PC-3 (cell line): ENCODE results near the gene DOCK10. TPM values are rescaled to one million over a fixed set of nuclear protein-coding genes. Genes with fewer than 3 reads are reported as not detected.

Source experiments
- ATAC-seq: fragments of 200-7000 bp; cut with Tn5 transposase; 2 replicates; pipeline ENCODE4 v1.9.1; 2020; ENCODE audit warnings: mild to moderate bottlenecking, moderate library complexity
- BruUV-seq: library from RNA; stranded (reverse); fragments of 400-500 nt; replicated peaks from 2 replicates; lab custom pipeline; 2021; lab: Mats Ljungman, UMichigan
- CTCF ChIA-PET: fragments of 300-600 bp; sonication (Branson Sonifier 250); formaldehyde crosslinking; loops from one replicate; lab custom pipeline; 2022; ENCODE audit warnings: antibody characterized with exemption; lab: Charles Lee
- POLR2A ChIA-PET: fragments of 300-600 bp; sonication (Branson Sonifier 250); formaldehyde crosslinking; loops from one replicate; lab custom pipeline; 2022; ENCODE audit warnings: antibody characterized with exemption; ENCODE audit not compliant: unreplicated experiment; lab: Charles Lee
- DNase-seq: peaks from one replicate; pipeline ENCODE4 v3.0.0-alpha.2; 2015
- H2AFZ ChIP-seq: fragments of 300-600 bp; sonication (generic); 2 replicates; pipeline ENCODE4 v1.6.0; 2016; ENCODE audit warnings: antibody characterized with exemption, low read length
- H3F3A ChIP-seq: fragments of 300-600 bp; sonication (generic); one replicate; pipeline ENCODE4 v1.6.0; 2017; ENCODE audit warnings: antibody characterized with exemption, low read length, control low read depth, mild to moderate bottlenecking; ENCODE audit not compliant: unreplicated experiment
- H3K27ac ChIP-seq: fragments of 300-600 bp; sonication (generic); 2 replicates; pipeline ENCODE4 v1.5.1; 2016; ENCODE audit warnings: mild to moderate bottlenecking, low read length
- H3K27me3 ChIP-seq: fragments of 300-600 bp; sonication (generic); 2 replicates; pipeline ENCODE4 v1.6.1; 2016; ENCODE audit warnings: low read length, mixed read lengths
- H3K36me3 ChIP-seq: fragments of 300-600 bp; sonication (generic); 2 replicates; pipeline ENCODE4 v1.6.1; 2016; ENCODE audit warnings: low read depth, mixed run types, low read length, mixed read lengths
- H3K4me1 ChIP-seq: fragments of 300-600 bp; sonication (generic); 2 replicates; pipeline ENCODE4 v1.5.1; 2016; ENCODE audit warnings: low read length; ENCODE audit not compliant: insufficient read depth
- H3K4me2 ChIP-seq: fragments of 300-600 bp; sonication (generic); 2 replicates; pipeline ENCODE4 v1.6.0; 2016; ENCODE audit warnings: low read length
- H3K4me3 ChIP-seq: fragments of 300-600 bp; sonication (generic); 2 replicates; pipeline ENCODE4 v1.5.1; 2016; ENCODE audit warnings: mild to moderate bottlenecking, low read length, mixed read lengths
- H3K79me2 ChIP-seq: fragments of 300-600 bp; sonication (generic); 2 replicates; pipeline ENCODE4 v1.6.1; 2017; ENCODE audit warnings: low read length, mixed read lengths
- H3K9ac ChIP-seq: fragments of 300-600 bp; sonication (generic); 2 replicates; pipeline ENCODE4 v1.6.0; 2016; ENCODE audit warnings: mild to moderate bottlenecking, low read length
- H3K9me2 ChIP-seq: fragments of 300-600 bp; sonication (generic); replicated peaks from 2 replicates; pipeline ENCODE4 v1.6.1; 2016; ENCODE audit warnings: mixed run types, low read length, mixed read lengths
- H3K9me3 ChIP-seq: fragments of 300-600 bp; sonication (generic); 2 replicates; pipeline ENCODE4 v1.6.1; 2016; ENCODE audit warnings: low read length, mixed read lengths
- H4K20me1 ChIP-seq: fragments of 300-600 bp; sonication (generic); 2 replicates; pipeline ENCODE4 v1.6.1; 2016; ENCODE audit warnings: low read length, mixed read lengths
- CTCF ChIP-seq: fragments of 300-600 bp; sonication (generic); conservative IDR thresholded peaks from 2 replicates; pipeline ENCODE4 v1.5.1; 2017; ENCODE audit warnings: antibody characterized with exemption, low read depth, mild to moderate bottlenecking, low read length
- EZH2 ChIP-seq: fragments of 300-600 bp; sonication (generic); IDR thresholded peaks from one replicate; pipeline ENCODE4 v1.6.1; 2017; ENCODE audit warnings: antibody characterized with exemption, mild to moderate bottlenecking, low read length; ENCODE audit not compliant: unreplicated experiment
- EZH2phosphoT487 ChIP-seq: fragments of 300-600 bp; sonication (generic); IDR thresholded peaks from 2 replicates; pipeline ENCODE4 v1.6.1; 2018; ENCODE audit warnings: mild to moderate bottlenecking, antibody characterized with exemption, low read length, borderline replicate concordance
- intact Hi-C: fragments of 100-400 bp; cut with micrococcal nuclease; formaldehyde crosslinking; loops from 2 replicates; pipeline ENCODE4 v1.9.0; 2023
- total RNA-seq: library from RNA; depleted of rRNA; stranded (reverse); fragments of >200 nt; gene quantifications from 2 replicates; pipeline ENCODE4 v1.2.3, GENCODE V29; 2014

The DOCK10 gene
- total RNA-seq, 1 experiment from 2014 or later: 23.1 TPM

GRCh38 chr2:224904381-224904780 is 137.9 kb downstream of the DOCK10 start:
- H3K9me3 ChIP-seq: no peaks in the 10 kb centered on the region
- no peak overlapping the region for H3K27ac ChIP-seq
- TF ChIP-seq EZH2 (no peak), EZH2phosphoT487 (no peak), CTCF (no peak)
- no peaks in the 10 kb centered on the region for H3K79me2 ChIP-seq
- POLR2A ChIA-PET: no interaction called here
- no peaks in the 10 kb centered on the region for H3F3A ChIP-seq
- BruUV-seq: no TSS peak
- no peaks in the 10 kb centered on the region for H3K36me3 ChIP-seq
- no peaks in the 10 kb centered on the region for H4K20me1 ChIP-seq
- no peak overlapping the region for H3K4me3 ChIP-seq
- ATAC-seq (peak; percentile 88), DNase-seq (peak; percentile 15)
- no peak overlapping the region for H3K9ac ChIP-seq
- H3K9me2 ChIP-seq: no peaks in the 10 kb centered on the region
- no peak overlapping the region for H3K4me2 ChIP-seq
- intact Hi-C loops: no loop called here
- H3K27me3 ChIP-seq: no peaks in the 10 kb centered on the region
- no peaks in the 10 kb centered on the region for H3K4me1 ChIP-seq
- H2AFZ ChIP-seq: no peak overlapping the region
- CTCF ChIA-PET: no interaction called here

GRCh38 chr2:224903621-224904020 is 138.6 kb downstream of the DOCK10 start:
- intact Hi-C loops: no loop called here
- H3K36me3 ChIP-seq: no peaks in the 10 kb centered on the region
- H3K27ac ChIP-seq: no peak overlapping the region
- no peaks in the 10 kb centered on the region for H3K9me2 ChIP-seq
- no peak overlapping the region for H3K9ac ChIP-seq
- H3K4me2 ChIP-seq: no peak overlapping the region
- no peaks in the 10 kb centered on the region for H3K27me3 ChIP-seq
- H3K9me3 ChIP-seq: no peaks in the 10 kb centered on the region
- no peak overlapping the region for H3K4me3 ChIP-seq
- no peaks in the 10 kb centered on the region for H3K4me1 ChIP-seq
- no peaks in the 10 kb centered on the region for H3F3A ChIP-seq
- H2AFZ ChIP-seq: no peak overlapping the region
- no peaks in the 10 kb centered on the region for H3K79me2 ChIP-seq
- ChIA-PET CTCF (no interaction called here), POLR2A (no interaction called here)
- no peak for TF ChIP-seq CTCF
- no peak for TF ChIP-seq EZH2phosphoT487
- no peak for TF ChIP-seq EZH2
- no peaks in the 10 kb centered on the region for H4K20me1 ChIP-seq
- DNase-seq: no peak
- ATAC-seq: no peak
- BruUV-seq: no TSS peak

GRCh38 chr2:224901121-224901676 is 141.1 kb downstream of the DOCK10 start:
- Histone ChIP-seq H3K9me3 (no peaks in the 10 kb centered on the region), H3K9me2 (no peaks in the 10 kb centered on the region), H3K4me1 (no peaks in the 10 kb centered on the region), H3K9ac (no peak overlapping the region), H3K79me2 (no peaks in the 10 kb centered on the region), H3K4me3 (no peak overlapping the region), H3K36me3 (no peaks in the 10 kb centered on the region), H3K27me3 (no peaks in the 10 kb centered on the region), H3K27ac (no peak overlapping the region), H2AFZ (no peak overlapping the region), H3F3A (no peaks in the 10 kb centered on the region), H4K20me1 (no peaks in the 10 kb centered on the region), H3K4me2 (no peak overlapping the region)
- no TSS peak for BruUV-seq
- DNase-seq (no peak), ATAC-seq (no peak; the same call in 1 of the 2 replicates)
- ChIA-PET POLR2A (interaction anchor here (0.7 kb wide), 1 partner anchor 31 kb away, joined by 4 read pairs; no protein-coding TSS in a partner anchor), CTCF (no interaction called here)
- TF ChIP-seq EZH2phosphoT487: no peak
- no peak for TF ChIP-seq EZH2
- no peak for TF ChIP-seq CTCF
- intact Hi-C loops: no loop called here
